HG03457 (cell line): ENCODE data around the gene DLG2.
"Not testable (repeated sequence)": the region's sequence is repeated elsewhere in the genome, so short reads cannot be mapped to it uniquely, and the experiment has no call there.

Source experiments
- ATAC-seq: cut with Tn5 transposase; IDR thresholded peaks from one replicate; pipeline ENCODE4 v1.9.1; 2021; ENCODE audit warnings: moderate number of reproducible peaks; ENCODE audit not compliant: unreplicated experiment

The DLG2 gene

DNA sequence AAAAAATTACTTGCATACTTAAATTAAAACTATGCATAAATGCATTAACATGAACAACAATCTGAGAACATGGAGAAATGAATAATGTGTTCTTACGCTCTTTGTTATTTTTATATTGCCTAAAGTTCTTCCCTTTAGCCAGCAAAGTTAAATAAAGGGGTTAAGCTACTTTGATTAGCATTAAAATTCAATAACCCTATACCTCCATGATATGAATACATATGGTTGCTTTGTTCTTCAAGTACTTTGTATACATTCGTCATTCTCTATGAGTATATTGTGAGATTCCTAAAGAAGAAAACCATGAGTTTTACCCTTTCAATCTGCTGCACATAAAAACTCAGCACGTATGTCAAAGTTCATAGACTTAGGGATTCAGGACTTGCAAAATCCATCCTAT is 578.3 kb downstream of the DLG2 start:
- ATAC-seq, result no peak

DNA sequence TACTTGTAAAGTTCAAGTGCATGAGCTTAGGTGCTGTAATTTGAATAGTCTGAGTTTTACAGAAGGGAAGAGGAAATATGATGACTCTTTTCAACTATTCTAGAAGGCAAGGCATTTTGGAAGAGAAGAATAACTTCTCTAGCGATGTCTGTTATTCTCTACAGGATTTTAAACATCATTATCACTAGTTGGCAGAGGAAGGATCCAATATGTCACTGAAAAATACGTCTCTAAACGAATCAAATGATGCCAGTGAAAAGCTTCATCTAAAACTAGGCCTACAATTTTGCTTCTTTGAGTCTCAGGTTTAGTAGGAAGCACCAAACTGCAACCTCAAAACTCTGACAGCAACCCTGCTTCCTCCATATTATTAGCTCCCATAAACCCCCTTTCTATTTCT is 581.4 kb downstream of the DLG2 start:
- no peak for ATAC-seq

DNA sequence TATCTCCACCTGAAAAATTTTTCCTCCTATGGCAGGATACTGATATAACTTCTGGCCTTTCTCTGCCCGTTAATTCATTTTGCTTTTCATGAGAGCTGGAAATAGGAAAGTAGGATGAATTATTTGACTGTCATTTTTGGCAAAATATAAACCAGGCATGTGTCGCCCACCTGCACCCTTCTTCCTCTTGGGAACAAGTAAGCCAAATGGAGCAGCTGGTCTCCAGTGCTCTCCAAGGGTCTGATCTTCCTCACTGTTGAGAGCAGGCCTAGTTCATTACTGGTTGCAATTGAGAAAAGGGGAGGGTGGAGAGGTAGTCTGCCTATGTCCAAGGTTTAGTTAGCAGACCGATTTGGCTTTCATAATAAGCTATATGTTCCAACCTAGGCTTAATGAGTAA is 582.2 kb downstream of the DLG2 start:
- no peak for ATAC-seq

DNA sequence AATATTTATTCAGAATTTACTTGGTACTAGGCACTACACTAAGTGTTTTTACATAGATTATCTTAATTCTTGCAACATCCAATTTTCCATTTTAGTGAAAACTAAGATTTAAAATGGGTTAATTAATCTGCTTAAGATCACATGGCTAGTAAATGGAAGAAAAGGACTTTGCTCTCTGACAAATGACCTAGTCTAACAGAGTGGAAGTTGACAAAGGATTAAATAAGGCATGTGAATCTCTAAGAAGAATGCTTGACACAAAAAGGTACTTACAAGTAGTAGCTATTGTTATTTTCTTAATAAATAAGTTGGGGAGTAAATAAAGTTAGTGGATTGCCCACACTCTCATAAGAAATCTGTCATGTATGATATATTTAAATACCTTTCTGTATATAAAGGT is 584.8 kb downstream of the DLG2 start:
- ATAC-seq, result no peak

DNA sequence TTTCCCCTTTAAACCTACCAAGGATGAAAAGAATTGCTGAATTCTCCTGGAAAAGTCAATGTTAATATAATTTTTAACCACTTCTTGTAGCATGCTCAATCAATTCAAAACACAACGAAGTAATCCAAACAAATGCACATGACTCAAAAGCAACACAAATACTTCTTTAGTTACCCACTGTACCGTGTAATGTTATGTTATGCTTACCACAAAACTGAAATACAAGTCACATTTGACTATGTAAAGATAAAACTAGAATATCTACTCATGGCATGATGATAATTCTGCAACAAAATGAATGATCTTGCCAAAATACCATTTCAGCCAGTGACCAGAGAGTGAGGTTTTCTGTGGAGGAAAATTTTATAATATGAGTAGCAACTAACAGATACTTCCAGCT is 587.0 kb downstream of the DLG2 start:
- ATAC-seq, result no peak

DNA sequence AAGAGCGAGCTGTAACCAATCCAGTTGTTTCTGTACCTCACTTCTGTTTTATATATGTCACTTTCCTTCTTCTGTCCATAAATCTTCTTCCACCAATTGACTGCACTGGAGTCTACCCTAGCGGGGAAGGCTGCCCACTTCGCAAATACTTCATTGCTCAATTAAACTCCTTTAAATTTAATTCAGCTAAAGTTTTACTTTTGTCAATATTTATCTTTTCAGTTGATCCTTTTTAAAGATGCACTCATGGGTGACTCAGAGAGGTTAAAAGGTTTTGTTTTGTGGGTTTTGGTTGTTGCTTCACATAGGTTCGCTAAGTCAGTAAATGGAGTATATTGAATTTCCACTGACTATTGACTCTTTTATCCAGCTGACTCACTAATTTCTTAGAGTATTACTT is 597.2 kb downstream of the DLG2 start:
- ATAC-seq, result no peak

DNA sequence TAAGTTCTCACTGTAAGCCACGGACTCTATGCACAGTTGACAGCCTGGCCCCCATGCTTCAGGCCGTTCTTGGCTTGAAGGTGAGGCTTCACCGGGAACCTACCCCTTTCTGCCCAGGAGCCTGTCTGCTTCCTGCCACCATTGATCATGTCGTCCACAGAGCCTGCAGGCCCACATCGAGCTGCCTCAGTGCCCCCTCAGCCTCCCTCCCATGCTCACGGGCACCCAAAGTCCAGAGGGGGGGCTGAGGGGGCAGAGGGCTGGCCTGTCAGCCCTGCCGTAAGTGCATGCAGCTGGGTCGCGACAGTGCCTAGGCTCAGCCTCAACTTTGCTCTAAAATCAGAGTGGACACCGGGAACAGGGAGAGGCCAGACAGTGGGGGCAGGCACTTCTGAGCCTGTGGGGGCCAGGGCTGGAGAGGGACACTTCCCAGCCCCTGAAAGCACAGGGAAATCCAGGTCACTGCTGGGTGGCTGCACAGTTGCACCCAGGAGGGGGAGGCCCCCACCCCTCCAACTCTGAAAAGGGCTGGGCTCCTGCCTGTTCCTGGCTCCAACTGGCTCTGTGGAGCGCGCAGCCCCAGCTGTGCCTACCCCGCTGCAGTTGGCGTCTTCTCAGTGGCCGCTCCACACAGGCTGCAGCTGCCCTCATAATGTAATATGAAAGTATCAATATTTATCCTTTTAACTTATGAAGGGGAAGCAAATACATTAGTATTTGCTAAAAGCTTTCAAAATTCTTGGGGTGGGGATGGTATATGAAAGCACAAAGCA is 598.6 kb downstream of the DLG2 start:
- ATAC-seq, result no peak

DNA sequence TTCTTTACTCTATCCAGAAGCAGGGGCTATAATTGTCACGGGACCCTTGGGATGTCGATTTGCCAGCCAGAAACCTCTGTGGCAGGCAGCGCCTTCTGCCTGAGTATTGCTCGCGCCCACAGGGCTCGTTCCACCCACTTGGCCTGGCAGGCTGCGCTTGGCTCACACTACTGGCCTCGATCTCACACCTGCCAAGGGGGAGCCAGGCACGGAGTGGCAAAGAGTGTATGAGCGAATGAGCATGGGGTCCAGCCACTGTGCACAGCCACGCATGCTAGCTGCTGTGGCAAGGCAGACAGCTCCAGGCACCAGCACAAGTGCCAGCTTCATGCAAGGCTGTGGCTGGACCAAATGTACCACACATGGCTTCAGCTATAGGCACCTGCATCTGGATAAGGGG is 599.8 kb downstream of the DLG2 start:
- ATAC-seq, result no peak

DNA sequence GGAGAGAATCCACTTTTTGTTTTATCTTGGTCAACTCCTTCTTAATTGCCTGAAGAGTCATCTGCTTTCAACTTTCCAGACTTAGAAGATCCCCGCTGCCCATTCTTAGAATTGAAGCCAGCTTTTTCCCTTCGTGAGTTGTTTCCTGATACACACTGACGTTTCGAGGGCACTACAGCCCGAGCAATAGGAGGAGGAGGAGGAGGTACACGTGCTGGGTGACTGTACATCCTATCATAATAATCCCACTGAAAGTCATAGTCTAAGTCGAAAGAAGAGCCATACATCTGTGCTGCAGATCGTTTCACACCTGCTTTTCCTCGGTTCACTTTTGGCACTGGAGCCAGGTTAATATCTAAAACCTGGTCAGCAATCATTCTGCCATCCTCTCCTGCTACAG is 606.1 kb downstream of the DLG2 start:
- no peak for ATAC-seq

DNA sequence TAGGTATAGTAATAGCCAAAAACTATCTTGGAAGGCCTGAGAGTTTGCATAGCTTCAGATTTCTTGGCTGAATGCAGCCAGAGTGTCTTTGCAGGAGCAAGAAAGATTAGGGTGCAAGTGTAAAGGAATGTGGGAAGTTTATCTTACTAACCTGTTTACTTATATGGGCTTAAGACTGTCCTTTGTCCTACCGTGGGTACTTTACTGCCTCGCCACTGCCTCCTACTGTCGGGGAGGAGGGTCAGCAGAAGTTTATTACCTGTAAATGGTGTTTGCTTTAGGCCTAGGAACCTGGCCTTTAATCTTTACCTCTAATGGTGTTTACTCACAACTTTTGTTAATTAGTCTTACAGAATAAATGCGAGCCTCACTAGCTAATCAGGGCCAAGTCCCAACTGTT is 633.8 kb downstream of the DLG2 start:
- peak; percentile 59 for ATAC-seq

DNA sequence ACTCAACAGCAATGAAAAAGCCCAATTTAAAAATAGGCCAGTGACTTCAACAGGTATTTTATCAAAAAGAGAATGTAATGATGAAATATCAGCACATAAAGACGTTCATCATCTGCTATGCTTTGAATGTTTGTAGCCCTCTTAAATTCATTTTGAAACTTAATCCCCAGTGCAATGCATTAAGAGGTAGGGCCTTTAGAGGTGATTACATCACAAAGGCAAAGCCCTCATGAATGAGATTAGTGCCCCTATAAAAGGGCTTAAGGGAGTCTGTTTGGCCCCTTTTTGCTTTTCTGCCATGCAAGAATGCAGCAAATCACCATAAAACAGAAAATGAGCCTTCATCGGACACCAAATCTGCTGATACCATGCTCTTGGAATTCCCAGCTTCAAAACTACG is 637.0 kb downstream of the DLG2 start:
- no peak for ATAC-seq

DNA sequence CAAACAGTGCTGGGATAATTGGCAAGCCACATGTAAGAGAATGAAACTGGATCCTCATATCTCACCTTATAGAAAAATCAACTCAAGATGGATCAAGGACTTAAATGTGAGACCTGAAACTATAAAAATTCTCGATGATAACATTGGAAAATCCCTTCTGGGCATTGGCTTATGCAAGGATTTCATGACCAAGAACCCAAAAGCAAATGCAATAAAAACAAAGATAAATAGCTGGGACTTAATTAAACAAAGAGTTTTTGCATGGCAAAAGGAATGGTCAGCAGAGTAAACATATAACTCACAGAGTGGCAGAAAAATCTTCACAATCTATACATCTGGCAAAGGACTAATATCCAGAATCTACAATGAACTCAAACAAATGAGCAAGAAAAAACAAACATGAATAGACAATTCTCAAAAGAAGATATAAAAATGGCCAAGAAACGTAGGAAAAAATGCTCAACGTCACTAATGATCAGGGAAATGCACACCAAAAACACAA is 639.4 kb downstream of the DLG2 start:
- not testable (repeated sequence) for ATAC-seq

DNA sequence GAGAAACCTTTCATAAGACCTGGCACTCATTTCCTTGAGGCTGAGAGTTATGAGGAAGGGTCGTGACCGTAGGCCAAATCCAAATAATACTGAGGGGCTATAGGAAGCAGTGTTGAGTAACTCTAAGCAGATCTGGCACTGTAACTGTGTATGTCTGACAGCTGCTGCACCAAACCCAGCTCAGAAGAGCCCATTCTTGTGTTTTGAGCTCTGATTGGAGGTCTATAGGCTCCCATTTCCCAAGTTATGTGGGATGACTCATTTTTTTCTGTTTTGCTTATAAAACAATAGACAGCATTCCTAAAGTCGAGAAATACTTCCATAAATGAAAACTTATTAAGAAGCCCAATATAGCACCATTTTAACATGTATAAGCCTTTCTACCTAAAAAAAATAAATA is 645.8 kb downstream of the DLG2 start:
- no peak for ATAC-seq

DNA sequence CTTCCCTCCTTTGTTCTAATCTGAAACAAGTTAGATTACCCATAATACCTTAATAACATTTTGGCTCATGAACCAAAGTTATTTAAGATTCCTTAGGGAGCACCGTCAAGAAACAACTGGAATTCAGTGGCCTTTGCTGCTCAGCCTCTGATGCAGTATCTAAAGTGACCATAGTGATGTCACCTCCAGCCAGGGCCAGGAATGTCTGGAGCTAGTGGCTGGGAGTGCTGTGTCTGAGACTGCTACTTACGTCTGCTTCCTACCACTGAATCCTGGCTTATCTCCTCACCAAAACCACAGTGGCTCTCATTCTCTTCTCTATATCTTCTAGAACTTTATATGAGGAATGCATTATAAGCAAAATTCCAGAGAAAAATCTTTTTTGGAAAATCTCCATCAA is 658.0 kb downstream of the DLG2 start:
- no peak for ATAC-seq

DNA sequence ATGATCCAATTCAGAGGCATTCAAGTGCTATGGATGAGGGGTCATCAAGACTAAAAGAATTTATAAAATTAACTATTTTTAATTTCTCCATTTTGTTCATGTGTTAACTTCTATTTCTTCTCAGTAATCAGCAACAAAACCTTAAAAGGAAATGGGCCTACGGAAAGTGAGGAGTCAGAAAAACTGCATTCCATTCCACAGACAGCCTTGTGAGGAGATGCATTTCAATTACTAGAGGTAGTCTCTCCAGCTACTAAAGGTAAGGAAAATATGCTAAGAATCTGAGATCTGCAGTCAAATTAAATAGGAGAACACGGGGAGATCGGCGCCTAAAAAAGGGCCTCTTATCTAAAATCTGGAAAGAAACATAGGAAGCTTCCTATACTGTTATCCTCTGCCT is 661.7 kb downstream of the DLG2 start:
- ATAC-seq, result no peak

DNA sequence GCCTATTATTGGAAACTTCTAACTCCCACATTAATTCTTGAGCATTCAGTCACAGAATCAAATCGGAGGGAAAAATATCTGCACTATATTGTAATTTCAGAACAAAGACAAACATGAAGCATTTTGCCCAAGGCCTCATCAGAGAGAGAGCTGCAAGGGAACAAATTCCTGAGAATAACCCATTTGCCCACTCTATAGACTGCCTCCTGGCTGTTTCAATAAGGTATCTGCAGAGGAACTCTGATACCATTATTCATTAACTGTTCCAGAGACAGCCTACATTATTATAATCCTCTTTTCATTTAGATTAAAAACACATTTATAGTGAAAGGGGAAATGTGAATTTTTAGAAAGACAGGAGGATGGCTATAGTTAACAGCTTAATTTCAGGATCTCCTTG is 663.9 kb downstream of the DLG2 start:
- no peak for ATAC-seq

DNA sequence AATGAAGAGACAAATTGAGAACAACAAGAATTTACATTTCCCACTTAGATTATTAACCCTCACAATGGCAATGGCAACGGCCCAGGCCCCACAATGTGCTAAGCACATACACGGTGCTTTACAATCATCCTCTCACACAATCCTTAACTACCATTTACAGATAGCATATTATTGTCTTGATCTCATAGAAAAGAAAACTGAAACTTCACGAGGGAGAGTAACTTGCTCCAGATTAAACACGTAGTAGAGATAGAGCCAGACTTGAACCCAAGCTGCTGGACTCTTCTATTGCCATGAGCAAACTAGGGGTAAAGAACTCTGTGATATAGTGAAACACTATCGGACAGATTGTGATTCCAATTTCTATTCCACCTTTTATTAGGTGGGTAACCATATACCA is 665.1 kb downstream of the DLG2 start:
- ATAC-seq, result no peak

DNA sequence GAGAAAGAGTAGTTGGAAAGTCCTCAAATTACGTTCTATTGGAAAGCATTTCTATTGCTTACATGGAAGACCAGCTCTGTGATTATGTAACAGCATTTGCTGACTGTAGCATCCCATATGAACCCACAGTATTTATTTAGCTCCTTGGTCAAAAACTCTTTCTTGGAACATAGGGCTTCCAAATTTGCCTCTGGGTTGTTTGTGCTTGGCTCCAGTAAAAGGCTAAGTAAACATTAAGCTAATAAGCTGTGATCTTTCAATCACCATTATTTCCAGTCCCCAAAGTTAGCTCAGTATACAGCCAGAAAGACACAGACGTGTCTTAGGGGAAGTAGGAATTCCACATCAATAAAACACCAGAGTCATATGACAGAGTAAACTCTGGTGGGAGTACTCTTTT is 668.8 kb downstream of the DLG2 start:
- ATAC-seq, result no peak

DNA sequence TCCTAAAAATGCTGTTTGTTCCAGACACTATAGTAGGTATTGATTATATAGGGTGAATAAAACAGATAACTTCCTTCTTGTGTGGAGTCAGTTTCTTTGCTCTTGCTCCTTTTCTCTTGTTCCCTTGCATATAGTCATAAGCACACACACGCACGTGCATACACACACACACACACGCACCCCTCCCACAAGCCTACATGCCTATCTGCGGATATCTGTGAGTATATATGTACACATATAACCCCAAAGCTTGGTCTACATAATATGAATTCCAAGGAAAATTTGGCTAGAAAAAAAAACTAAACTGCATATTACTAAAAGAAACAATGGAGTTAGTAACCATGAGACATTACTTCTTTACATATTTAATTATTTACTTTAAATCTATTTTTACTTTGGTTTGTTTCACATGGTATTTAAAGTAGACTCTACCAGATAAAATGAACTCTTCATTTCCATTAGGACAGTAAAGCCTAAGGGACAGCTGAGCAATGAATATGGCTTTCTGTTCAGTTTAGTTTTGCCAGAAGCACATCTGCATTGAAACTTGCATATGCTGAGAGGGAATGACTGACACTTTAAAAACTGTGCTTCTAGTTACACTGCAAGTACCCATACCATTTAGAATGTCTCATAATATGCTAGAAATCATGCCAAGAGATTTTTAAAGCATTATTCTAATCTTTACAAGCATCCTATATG is 676.4 kb downstream of the DLG2 start:
- no peak for ATAC-seq

DNA sequence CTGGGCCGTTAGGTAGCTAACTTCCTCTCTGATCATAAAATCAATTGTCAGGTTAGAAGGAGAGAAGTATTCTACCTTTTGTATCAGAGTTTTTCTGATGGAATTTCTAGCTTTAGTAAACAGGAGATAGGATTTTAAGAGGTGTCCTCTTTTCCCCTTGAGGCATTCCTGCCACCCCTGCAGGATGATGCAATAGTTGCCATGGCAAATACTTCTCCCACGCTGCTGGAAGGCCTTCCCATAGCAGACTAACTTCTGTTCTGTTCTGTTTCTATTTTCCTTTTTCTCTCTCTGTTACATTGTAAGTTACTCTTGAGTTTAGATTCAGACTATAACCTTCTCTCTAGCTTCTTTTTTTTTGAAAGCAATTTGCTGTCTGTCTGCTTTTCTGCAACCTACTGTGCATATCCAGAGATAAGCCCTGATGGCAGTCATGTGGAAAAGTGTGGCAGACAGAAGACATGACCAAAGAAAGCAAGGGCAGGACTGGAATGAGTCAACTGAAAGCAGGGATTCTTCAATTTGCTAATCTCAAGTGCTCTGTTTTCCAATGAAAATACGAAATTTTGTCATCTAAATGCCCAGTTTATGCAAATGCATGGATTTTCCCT is 679.1 kb downstream of the DLG2 start:
- ATAC-seq, result no peak

DNA sequence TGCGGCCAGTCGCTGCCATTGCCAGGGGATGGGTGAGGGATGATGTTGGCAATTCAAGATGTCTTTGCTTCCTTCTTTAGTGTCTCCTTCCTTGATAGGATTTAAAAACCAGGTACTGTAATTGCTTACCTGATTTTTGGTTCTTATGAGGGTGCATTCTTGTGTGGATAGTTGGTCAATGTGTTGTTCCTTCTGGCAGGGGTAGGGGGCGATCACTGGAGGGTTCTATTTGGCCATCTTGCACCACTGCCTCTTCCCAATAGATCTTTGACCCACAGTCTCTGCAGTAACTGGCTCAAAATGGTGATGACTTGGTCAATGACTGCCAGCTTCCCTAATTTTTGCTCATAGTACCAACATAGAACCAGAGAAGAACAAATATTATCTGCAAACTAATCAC is 680.1 kb downstream of the DLG2 start:
- ATAC-seq, result no peak

DNA sequence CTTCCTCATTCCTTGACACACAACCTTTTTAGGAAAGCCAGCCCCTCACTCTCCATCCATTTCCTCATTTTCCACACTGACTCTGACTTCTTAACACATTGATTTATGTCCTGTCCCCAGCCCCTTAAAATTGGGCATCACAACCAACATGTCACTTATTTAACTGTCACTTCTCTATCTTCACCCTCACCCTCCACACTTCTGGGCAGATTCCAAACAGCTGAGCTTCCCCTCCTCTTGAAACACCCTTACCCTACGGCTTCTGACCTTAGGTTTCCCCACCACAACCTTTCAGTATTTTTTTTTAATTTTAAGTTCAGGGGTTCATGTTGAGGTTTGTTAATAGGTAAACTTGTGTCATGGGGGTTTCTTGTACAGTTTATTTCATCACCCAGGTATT is 696.3 kb downstream of the DLG2 start:
- ATAC-seq, result no peak
